GM21390 (cell line): Measurements from ENCODE around the gene ZNF556.
A peak's percentile ranks its signal among the peaks of the same experiment; 100 is the strongest.
"Not testable (repeated sequence)": the region's sequence is repeated elsewhere in the genome, so short reads cannot be mapped to it uniquely, and the experiment has no call there.

Experiments
- ATAC-seq: cut with Tn5 transposase; IDR thresholded peaks from one replicate; pipeline ENCODE4 v1.9.1; 2021; ENCODE audit not compliant: unreplicated experiment

The ZNF556 gene

DNA sequence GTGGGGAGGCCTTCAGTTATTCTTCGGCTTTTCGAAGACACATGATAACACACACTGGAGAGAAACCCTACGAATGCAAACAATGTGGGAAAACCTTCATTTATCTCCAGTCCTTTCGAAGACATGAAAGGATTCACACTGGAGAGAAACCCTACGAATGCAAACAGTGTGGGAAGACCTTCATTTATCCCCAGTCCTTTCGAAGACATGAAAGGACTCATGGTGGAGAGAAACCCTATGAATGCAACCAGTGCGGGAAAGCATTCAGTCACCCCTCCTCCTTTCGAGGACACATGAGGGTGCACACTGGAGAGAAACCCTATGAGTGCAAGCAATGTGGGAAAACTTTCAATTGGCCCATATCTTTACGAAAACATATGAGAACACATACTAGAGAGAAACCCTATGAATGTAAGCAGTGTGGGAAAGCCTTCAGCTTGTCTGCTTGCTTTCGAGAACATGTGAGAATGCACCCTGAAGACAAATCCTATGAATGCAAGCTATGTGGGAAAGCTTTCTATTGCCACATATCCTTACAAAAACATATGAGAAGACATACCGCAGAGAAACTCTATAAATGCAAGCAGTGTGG, 14.0 kb upstream of the ZNF556 start:
- no peak for ATAC-seq

GRCh38 chr19:2854849-2855248, 12.3 kb upstream of the ZNF556 start:
- ATAC-seq, result no peak

DNA sequence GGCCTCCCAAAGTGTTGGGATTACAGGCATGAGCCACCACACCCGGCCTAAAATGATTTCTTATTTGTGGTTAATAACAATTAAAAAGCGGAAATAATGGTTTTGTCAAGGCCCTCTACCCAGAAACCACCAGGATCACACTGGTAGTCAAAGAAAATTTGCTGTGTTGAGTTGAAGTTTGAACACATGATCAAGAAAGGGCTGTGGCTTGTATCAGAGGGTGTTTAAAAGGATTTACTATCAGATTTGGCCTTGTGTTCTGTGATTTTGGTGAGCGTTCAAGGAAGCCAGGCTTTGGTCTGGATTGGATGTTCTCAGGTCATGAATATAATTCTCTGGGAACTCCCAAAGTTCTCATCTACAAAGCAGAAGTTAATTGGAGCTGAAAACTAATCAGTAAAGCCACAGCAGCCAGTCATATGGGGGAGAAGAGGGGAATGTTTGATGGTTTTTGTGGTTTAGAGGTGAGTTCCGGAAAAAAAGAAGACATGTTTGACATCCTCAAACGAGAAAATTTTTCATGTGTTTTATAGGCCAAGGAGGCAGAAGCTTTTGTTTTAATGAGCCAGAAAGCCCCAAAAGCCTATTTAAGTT, 10.6 kb upstream of the ZNF556 start:
- ATAC-seq, result no peak

DNA sequence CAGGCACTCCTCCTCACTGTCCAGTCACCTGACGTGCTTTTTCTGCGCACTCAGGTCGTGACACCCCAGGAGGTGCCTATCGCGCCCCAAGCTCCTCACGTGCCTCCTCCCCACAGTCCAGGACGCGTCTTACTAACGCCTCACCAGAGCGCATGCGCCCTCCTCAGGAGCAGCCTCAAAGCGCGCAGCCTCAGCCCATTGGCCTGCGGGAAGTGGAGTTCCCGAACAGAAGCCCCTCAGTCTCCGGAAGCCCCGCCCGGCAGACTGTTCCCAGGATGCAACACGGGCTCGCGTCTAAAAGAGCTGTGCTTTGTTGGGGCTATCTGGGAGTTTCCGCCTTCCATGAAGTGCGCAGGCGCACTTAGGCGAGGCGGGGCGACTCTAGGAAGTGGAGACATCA, 8.3 kb upstream of the ZNF556 start:
- no peak for ATAC-seq

DNA sequence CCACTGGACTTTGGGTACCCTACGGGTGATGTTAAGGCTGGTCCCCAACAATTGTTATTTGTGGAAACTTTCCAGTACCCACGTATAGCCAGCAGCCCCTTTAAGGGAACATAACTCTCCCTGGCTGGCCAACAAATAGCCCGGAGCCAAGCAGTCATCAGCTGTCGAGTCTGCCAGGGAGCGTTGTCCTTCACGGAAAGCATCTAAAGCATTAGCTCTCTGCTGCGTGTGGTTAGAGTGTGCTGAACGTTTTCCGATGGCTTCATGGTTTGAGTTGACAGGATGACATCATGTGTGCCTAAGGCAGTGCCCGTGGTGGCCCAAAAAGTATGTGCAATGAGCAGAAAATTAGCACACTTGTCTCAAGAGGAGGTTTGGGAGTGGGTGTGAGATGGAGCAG, 3.3 kb upstream of the ZNF556 start:
- ATAC-seq, result no peak

DNA sequence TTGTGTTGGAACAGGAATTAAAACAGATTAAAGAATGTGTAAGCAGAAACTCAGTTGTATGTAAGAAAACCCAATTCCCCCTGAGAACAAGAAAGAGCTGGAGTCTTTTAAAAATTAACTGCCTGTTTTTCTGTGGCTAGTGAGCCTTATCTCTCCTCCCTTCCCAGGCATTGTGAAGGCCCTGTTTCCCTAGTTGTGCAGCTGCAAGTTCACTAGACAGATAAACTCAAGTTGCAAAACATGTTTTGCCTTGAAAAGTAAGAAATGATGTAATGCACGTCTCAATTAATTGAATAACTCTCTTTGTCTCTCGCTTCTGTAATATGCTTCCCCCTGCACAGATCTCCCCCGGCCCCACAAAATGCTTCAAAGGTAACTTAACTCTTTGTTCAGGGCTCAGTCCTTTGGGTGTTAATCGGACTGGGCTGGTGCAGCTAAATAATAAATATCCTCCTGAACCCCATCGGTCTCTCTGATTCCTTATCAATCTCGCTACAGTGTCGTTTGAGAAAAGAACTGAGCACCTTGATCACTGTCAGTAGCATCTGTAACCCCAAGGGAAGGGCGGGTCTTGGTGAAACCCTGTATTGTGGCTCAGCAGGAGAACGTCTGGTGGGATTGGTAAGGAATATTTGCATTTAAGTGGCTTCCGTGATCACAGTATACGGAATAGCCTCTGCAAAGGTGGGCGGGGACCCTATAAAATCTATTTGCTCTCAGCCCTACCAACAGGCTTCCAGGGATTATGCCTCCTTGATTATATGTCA, 1.6 kb upstream of the ZNF556 start:
- ATAC-seq, result no peak

GRCh38 chr19:2866495-2867024, 575 bp upstream of the ZNF556 start:
- no peak for ATAC-seq

DNA sequence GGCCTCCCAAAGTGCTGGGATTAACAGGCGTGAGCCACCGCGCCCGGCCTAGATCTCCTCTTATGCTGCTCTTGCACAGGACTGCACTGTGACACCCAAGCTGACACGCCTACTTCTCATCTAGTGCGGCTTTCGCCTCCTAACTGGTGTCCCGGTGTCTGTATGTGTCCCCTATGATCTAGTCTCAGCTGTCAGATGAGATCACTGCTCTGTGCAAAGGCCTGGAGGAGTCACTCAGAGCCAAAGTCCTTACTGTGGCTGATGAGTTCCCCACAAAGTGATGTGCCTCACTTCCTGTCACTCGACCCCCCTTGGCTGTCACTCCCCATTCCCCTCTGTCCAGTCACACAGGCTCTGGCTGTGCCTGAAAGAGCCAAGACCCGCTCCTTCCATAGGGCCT, 2.5 kb downstream of the ZNF556 start:
- ATAC-seq, result no peak

DNA sequence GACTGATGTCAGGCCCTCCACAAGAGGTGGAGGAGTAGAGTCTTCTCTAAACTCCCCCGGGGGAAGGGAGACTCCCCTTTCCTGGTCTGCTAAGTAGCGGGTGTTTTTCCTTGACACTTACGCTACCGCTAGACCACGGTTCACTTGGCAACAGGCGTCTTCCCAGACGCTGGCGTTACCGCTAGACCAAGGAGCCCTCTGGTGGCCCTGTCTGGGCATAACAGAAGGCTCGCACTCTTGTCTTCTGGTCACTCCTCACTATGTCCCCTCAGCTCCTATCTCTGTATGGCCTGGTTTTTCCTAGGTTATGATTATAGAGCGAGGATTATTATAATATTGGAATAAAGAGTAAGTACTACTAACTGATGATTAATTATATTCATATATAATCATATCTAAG, 5.0 kb downstream of the ZNF556 start:
- not testable (repeated sequence) for ATAC-seq

DNA sequence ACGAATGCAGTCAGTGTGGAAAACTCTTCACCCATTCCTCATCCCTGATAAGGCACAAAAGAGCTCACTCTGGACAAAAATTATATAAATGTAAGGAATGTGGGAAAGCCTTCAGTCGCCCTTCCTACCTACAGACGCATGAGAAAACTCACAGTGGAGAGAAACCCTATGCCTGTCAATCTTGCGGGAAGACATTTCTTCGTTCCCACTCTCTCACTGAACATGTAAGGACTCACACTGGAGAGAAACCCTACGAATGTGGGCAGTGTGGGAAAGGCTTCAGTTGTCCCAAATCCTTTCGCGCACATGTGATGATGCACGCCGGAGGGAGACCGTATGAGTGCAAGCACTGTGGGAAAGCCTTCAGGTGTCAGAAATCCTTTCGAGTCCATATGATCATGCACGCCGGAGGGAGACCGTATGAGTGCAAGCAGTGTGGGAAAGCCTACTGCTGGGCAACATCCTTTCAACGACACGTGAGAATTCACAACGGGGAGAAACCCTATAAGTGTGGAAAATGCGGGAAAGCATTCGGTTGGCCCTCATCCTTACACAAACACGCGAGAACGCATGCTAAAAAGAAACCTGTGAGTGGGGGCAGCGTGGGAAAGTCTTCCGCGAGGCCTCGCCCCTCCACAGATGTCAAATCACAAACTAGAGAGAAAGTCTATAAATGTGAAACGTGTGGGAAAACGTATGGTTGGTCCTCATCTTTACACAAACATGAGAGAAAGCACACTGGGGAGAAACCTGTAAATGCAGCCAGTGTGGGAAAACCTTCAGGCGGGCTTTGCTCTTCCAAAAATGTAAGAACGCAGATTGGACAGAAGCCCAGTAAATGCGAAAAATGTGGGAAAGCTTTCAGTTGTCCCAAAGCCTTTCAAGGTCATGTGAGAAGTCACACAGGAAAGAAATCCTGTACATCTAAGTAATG, 10.5 kb downstream of the ZNF556 start:
- no peak for ATAC-seq

DNA sequence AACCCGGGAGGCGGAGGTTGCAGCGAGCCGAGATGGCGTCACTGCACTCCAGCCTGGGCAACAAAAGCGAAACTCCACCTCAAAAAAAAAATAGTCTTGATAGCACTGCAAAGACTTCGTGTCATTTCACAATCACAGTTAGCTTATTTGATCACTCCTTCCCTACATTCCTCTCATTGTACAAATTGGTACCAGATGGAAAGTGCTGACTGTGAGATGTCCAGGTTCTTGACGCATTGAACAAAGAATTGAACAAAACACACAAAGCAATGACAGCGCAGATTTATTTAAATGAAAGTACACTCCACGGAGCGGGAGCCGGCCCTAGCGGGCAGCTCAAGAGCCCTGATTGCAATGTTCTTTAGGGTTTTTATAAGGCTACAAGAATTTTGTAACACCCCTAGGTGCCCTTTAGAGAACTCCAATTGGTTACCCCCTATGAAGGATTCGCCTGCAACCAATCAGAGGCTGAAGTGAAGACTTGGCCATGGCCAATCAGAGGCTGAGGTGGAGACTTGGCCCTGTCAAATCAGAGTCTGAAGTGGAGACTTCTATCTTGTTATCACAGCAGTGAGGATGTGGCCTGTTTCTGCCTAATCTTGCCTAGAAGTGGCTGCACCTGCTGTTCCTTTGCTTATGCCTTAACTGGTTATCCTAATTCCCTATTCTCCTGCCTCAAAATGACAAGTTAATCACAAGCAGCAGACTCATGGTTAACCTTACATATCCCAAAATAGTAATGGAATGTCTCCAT, 16.7 kb downstream of the ZNF556 start:
- no peak for ATAC-seq

GRCh38 chr19:2885736-2886135, 18.6 kb downstream of the ZNF556 start:
- no peak for ATAC-seq

DNA sequence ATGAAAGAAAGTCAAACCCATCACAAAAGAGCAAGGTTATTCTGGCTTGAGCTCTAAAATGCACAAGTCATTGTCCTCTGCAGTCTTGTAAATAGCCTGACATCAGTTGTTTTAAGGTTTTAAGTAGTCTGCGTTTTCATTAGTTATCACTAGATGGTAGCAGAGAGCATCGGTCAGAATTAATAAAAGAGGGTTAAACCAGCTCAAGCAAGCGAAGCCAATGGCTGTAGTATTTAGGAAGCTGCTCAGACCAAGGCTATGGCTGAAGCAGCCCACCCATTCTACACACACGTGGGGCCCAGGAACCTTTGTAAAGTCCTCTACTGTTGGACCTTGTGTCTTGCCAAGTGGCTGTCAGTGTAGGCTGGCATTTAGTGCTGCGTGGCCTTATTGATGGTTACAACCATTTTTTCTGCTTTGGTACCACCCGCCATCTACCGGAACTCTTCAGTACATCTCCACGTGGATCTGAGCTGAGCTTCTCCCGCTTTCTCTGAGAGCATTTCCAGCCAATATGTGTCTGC, 20.3 kb downstream of the ZNF556 start:
- no peak for ATAC-seq

GRCh38 chr19:2888731-2889224, 21.6 kb downstream of the ZNF556 start:
- no peak for ATAC-seq

- ATAC-seq, result not testable (repeated sequence)
Measured at GRCh38 chr19:2890531-2890930, 23.4 kb downstream of the ZNF556 start.

GRCh38 chr19:2896694-2897093, 29.6 kb downstream of the ZNF556 start:
- no peak for ATAC-seq

- ATAC-seq, result peak; percentile 87
Measured at GRCh38 chr19:2900296-2901252, 33.4 kb downstream of the ZNF556 start, which contains the start of gene ZNF57. TSS of gene ZNF57 (plus strand) at chr19:2900928. CDS start at chr19:2901046, 118 bp downstream.

DNA sequence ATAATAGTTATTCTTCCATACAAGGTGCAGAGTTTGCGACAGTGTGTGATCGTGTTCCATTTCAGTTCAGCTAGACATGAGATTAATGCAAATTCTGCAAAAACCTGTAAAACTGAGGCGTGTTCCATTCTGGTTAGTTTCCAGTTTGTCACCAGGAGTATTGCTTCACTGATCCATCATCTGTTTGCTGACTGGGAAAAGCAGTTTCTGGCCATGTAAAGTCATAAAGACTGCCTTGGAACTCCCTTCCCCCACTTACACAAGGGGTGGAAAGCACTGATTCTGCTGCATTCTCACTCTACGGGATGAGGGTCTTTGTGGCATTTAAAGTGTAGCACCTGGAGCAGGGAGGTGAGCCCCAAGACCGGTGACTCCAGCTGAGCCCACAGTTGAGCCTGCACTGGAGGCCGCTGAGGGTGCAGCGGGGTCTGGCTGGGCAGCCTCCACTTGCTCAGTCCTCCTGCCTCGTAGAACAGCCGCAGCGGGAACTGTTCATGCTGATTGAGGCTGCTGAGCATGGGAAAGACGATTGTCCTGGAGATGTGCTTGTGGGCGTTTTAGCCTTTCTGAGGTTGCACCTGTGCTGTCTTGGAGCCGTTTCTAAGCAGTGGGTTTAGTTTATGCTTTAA, 35.6 kb downstream of the ZNF556 start:
- ATAC-seq, result no peak
